Thyroid gland (tissue), 4 donors: ENCODE results near the gene NELL2. TPM values are rescaled to one million over a fixed set of nuclear protein-coding genes. Genes with fewer than 3 reads are reported as not detected.

Source experiments
- DNase-seq, 2 donors: peaks; one replicate each; pipeline ENCODE4 v3.0.0-alpha.2; 2019
- H3K27ac ChIP-seq, 3 donors: fragments of 200-600 bp; sonication (generic); 1 replicate in 2 of 3; 2 replicates in 1 of 3; pipeline ENCODE4 v1.5.1; 2016 to 2019; ENCODE audit warnings: mild to moderate bottlenecking in 1 of 3, moderate library complexity in 1 of 3
- H3K27me3 ChIP-seq: fragments of 200-600 bp; sonication (generic); one replicate; pipeline ENCODE4 v1.5.1; 2019
- H3K36me3 ChIP-seq, 2 donors: fragments of 200-600 bp; sonication (generic); one replicate each; pipeline ENCODE4 v1.5.1; 2016 to 2019
- H3K4me1 ChIP-seq, 2 donors: fragments of 200-600 bp; sonication (generic); one replicate each; pipeline ENCODE4 v1.5.1; 2017 to 2019
- H3K4me3 ChIP-seq, 3 donors: fragments of 200-600 bp; sonication (generic); replicated peaks in 1 of 3; 1 replicate in 2 of 3; 2 replicates in 1 of 3; pipeline ENCODE4 v1.5.1; 2016; ENCODE audit warnings: mild to moderate bottlenecking in 1 of 3
- H3K9me3 ChIP-seq: fragments of 200-600 bp; sonication (generic); one replicate; pipeline ENCODE4 v1.5.1; 2017
- CTCF ChIP-seq, 6 experiments: fragments of 200-600 bp in 3 of 6; fragments of 450-650 bp in 3 of 6; sonication (generic) in 3 of 6; IDR thresholded peaks; one replicate each; pipeline ENCODE4 v1.5.1; 2016 to 2019; ENCODE audit warnings: antibody characterized with exemption in 6 of 6, mild to moderate bottlenecking in 2 of 6, inconsistent platforms in 1 of 6, moderate library complexity in 1 of 6
- POLR2A ChIP-seq, 2 donors: fragments of 450-650 bp; IDR thresholded peaks; one replicate each; pipeline ENCODE4 v1.6.1; 2017; ENCODE audit warnings: antibody characterized with exemption in 2 of 2, mild to moderate bottlenecking in 2 of 2, moderate library complexity in 1 of 2
- WGBS, 2 donors: methylation state at CpG; one replicate each; pipeline ENCODE4 v1.1.5; 2017; 5-methylcytosine and 5-hydroxymethylcytosine counted together
- intact Hi-C: fragments of 100-400 bp; cut with DNase I; formaldehyde crosslinking; loops from one replicate; pipeline ENCODE4 v1.15.1; 2023
- total RNA-seq, 4 donors: library from RNA; depleted of rRNA; stranded (reverse); fragments of >200 nt; gene quantifications; one replicate each; pipeline ENCODE4 v1.2.3, GENCODE V29; 2016

Gene NELL2
- total RNA-seq, 4 donors from 2014 or later = 22.2 to 32.0 (median 26.5) TPM

- no peaks in the 10 kb centered on the region for H3K9me3 ChIP-seq
- TF ChIP-seq POLR2A (IDR thresholded peaks at IDR 0.05) (no peak), CTCF (IDR thresholded peaks at IDR 0.05) (no peak)
- WGBS, 2 donors = 79 to 84% methylated on average over 5 of the region's 5 CpGs
- H3K4me3 ChIP-seq = no peak overlapping the region
- intact Hi-C loops = no loop called here
- H3K4me1 ChIP-seq = no peaks in the 10 kb centered on the region
- no peaks in the 10 kb centered on the region for H3K27me3 ChIP-seq
- DNase-seq = no peak
- no peak overlapping the region for H3K27ac ChIP-seq
- no peaks in the 10 kb centered on the region for H3K36me3 ChIP-seq
Observed at GRCh38 chr12:44647917-44648690, 228.0 kb downstream of the NELL2 start.

- intact Hi-C loops = no loop called here
- H3K4me3 ChIP-seq = no peak overlapping the region
- no peaks in the 10 kb centered on the region for H3K27me3 ChIP-seq
- TF ChIP-seq CTCF (IDR thresholded peaks at IDR 0.05) (no peak), POLR2A (IDR thresholded peaks at IDR 0.05) (no peak)
- no peaks in the 10 kb centered on the region for H3K36me3 ChIP-seq
- no peak overlapping the region for H3K27ac ChIP-seq
- DNase-seq = no peak
- 79 to 81% methylated on average over 2 of the region's 2 CpGs for WGBS, 2 donors
- no peaks in the 10 kb centered on the region for H3K4me1 ChIP-seq
- H3K9me3 ChIP-seq = no peaks in the 10 kb centered on the region
Observed at GRCh38 chr12:44640427-44641190, 235.5 kb downstream of the NELL2 start.

- no peaks in the 10 kb centered on the region for H3K4me1 ChIP-seq
- WGBS, 2 donors = 77 to 84% methylated on average over 4 of the region's 4 CpGs
- no peak for DNase-seq
- no peak overlapping the region for H3K27ac ChIP-seq
- H3K9me3 ChIP-seq = no peaks in the 10 kb centered on the region
- no peaks in the 10 kb centered on the region for H3K27me3 ChIP-seq
- intact Hi-C loops = no loop called here
- H3K36me3 ChIP-seq = no peaks in the 10 kb centered on the region
- TF ChIP-seq CTCF (IDR thresholded peaks at IDR 0.05) = no peak
- H3K4me3 ChIP-seq = no peak overlapping the region
Observed at GRCh38 chr12:44637875-44638274, 238.2 kb downstream of the NELL2 start.

- DNase-seq = no peak
- H3K4me3 ChIP-seq = no peak overlapping the region
- no peaks in the 10 kb centered on the region for H3K36me3 ChIP-seq
- 74 to 76% methylated on average over 1 of the region's 1 CpG for WGBS, 2 donors
- H3K4me1 ChIP-seq = peaks cover 9 to 15% of the 10 kb centered on the region in 2 donors
- no peaks in the 10 kb centered on the region for H3K27me3 ChIP-seq
- TF ChIP-seq POLR2A (IDR thresholded peaks at IDR 0.05) (no peak), CTCF (IDR thresholded peaks at IDR 0.05) (no peak)
- H3K9me3 ChIP-seq = no peaks in the 10 kb centered on the region
- intact Hi-C loops = no loop called here
- no peak overlapping the region for H3K27ac ChIP-seq
Observed at GRCh38 chr12:44628180-44628579, 247.9 kb downstream of the NELL2 start.
